ENCODE measurements around the gene BCAP31.
"Not testable (repeated sequence)": the region's sequence is repeated elsewhere in the genome, so short reads cannot be mapped to it uniquely, and the experiment has no call there.

Gene BCAP31

GRCh38 chrX:153692611-153693156 lies 31.5 kb downstream of the BCAP31 start:
- DNase-seq = no peak

DNA sequence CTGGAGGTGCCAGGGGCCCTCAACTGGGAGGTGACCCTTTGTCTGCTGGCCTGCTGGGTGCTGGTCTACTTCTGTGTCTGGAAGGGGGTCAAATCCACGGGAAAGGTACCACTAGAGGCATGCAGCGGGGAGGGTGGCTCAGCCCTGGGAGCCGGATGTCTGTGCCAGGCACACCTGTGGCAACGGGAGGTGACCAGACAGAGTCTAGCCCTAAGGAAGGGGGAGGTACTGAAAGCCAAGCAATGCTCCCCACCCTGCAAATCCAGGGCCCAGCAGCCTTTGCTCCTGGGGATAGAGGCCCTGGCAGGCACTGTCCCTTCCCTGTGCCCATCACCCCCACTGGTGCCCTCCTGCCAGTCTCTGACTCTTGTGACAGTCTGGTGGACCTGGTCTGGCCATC lies 32.2 kb downstream of the BCAP31 start:
- no peak for DNase-seq

DNA sequence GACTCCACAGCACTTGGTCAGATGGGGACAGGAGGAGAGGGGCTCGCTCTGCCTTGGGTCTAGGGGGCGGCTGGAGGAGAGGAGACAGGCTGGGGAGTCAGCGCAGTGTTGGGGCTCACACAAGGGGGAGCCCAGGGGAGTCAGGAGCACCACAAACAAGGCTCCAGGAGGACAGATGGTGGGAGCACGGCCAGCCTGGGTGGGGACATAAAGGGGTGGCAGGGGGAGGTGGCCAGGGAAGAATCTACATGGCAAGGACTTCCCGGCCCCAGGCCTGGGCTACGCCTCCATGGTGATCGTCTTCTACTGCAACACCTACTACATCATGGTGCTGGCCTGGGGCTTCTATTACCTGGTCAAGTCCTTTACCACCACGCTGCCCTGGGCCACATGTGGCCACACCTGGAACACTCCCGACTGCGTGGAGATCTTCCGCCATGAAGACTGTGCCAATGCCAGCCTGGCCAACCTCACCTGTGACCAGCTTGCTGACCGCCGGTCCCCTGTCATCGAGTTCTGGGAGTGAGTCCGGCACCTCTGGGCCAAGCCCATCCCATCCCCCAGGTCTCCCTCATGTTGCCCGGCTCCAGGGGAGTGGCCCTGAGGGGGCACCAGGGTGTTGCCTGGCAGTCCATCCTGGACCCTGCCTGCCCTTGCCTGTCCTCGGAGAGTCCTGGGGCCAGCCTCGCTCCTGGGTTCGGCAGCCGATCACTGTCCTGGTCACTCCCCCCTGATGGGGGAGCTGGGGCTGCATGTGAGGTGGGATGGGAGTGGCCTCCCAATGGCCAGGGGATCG lies 33.0 kb downstream of the BCAP31 start:
- DNase-seq = not testable (repeated sequence)

DNA sequence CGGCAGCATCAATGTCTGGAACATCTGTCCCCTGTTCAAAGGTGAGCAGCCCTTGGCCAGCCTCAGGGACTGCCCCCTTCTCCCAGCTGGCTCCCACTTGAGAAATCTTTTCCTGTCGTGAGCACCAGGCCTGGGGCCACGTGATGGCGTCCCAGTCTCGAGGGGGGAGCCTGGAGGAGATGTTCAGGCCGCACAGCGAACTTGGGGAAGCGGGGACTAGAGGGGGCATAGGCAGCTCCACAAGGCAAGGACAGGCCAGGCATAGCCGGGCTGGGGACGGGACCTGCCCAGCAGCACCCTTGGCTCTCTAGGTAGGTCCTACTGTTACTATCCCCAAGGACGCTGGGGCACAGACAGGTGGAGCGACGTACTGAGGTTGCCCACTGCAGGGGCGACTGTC lies 33.7 kb downstream of the BCAP31 start:
- DNase-seq = no peak

DNA sequence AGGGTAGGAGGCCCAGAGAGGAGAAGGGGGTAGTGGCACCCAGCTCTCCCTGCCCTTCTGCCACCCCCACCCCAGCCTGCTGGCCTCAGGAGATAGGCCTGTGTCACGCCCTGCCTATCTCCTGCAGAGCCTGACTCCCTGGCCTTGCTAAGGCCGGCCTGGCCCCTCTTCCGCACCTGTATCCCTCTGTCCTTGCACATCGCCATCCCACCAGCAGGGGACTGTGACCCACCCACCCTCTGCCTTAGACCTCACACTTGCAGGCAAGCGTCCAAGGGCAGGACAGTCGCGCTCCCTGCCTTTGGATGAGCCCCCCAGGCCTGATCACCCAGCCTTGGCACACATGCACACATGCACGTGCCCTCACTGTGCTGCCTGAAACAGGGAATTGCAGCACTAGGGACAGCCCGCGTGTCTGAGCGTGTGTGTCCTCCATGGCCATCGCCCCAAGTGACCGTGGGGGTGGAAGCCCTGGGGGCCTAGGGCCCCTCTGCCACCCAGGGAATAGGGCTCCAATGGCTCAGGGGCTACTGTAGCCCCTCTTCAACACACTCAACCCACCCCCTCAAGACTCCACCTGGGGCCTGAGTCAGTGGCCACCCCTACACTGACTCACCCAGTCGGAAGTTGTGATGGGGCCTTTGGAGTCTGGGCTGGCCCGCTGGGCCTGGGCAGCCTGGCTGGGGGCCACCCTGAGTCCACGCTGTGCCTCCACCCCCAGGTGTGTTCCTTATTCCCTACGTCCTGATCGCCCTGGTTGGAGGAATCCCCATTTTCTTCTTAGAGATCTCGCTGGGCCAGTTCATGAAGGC lies 34.3 kb downstream of the BCAP31 start:
- DNase-seq = no peak

- DNase-seq = no peak
Observed at GRCh38 chrX:153688911-153689590, 35.1 kb downstream of the BCAP31 start.

DNA sequence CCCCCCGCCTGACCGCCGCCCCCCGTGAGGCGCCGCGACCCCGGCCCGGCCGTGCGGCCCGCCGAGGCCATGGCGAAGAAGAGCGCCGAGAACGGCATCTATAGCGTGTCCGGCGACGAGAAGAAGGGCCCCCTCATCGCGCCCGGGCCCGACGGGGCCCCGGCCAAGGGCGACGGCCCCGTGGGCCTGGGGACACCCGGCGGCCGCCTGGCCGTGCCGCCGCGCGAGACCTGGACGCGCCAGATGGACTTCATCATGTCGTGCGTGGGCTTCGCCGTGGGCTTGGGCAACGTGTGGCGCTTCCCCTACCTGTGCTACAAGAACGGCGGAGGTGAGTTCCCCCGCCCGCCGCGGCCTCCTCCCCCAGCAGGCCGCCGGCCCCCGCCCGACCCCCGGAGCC lies 35.7 kb downstream of the BCAP31 start:
- no peak for DNase-seq

DNA sequence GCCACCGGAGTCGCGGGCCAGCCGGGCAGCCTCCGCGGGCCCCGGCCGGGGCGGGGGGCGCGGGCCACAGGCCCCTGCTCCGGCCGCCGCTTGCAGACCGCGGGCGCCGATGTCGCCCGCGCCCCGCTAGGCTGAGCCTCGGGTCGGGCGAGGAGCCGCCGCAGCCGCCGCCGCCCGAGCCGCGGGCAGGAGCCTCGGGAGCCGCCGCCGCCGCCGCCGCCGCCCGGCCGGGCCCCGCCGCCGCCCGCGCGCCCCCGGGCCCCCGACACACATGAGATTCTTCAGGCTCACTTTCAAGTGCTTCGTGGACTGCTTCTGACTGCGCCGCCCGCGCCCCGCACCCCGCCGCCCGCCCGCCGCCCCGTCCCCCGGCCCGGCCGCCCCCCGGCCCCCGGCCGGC lies 36.1 kb downstream of the BCAP31 start:
- DNase-seq = no peak

GRCh38 chrX:153687121-153688039 lies 36.8 kb downstream of the BCAP31 start, which contains the start of gene SLC6A8:
Gene SLC6A8, plus strand, starts transcription at chrX:153687926. Its CDS starts 649 bp downstream, at chrX:153688575.
- DNase-seq = no peak

DNA sequence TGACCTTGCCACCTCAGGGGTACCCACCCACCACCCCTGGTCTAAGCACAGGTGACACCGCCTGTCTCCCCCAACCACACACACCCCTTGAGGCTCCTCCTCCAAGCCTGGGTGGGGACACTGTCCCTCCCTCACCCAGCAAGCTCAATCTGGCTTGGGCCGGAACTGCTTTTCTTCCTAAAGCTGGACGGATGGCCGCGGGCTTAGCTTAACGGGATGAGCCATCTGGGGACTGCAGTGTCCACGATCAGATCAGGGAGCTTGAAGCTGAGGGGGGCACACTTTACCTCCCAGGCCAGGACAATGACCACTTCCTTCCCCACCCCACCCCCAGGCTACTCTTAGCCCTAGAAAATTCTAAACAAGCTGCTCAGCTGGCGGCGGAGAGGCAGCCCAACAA lies 37.5 kb downstream of the BCAP31 start:
- DNase-seq = no peak

DNA sequence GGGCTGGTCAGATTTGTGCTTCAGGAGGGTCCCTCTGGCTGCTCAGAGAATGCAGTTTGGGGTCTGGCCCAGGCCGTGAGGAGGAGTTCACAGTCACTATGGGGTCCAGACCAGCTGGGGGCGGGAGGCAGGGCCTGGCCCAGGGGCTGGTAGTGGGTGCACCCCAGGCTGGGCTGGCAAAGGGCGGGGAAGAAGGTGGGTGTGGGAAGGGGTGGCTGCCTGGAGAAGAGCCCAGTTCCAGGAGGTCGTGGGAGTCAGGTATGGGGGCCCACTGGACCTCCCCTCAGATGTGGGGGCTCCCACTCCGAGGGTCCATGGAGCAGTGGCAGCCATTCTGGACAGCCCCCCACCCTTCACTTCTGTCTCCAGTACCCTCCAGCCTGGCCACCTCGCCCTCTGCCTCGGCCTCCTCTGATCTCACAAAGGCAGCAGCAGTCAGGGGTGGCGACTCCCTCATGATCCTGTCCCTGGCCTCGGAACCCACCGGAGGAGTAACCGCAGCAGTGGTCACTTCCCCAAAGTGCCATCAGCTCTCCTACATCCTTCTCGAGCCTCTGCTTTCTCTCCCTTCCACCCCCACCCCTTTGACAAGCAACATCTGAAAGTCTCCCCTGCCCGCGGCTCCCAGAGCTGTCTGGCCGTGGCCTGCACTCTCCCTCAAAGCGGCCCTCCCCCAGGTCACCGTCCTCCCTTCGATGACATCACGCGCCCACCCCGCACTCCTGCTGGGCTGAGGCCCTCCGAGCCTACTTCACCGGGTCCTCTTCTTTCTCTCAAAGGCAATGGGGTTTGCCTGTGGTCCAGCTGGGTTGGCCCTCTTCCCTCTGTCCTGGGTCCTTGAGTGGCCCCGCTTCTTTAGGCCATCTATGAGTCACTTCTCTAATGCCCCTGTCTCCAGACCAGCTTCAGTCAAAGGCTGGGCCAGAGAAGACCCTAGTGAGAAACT lies 38.2 kb downstream of the BCAP31 start:
- no peak for DNase-seq

- no peak for DNase-seq
Observed at GRCh38 chrX:153685156-153685536, 39.0 kb downstream of the BCAP31 start.

DNA sequence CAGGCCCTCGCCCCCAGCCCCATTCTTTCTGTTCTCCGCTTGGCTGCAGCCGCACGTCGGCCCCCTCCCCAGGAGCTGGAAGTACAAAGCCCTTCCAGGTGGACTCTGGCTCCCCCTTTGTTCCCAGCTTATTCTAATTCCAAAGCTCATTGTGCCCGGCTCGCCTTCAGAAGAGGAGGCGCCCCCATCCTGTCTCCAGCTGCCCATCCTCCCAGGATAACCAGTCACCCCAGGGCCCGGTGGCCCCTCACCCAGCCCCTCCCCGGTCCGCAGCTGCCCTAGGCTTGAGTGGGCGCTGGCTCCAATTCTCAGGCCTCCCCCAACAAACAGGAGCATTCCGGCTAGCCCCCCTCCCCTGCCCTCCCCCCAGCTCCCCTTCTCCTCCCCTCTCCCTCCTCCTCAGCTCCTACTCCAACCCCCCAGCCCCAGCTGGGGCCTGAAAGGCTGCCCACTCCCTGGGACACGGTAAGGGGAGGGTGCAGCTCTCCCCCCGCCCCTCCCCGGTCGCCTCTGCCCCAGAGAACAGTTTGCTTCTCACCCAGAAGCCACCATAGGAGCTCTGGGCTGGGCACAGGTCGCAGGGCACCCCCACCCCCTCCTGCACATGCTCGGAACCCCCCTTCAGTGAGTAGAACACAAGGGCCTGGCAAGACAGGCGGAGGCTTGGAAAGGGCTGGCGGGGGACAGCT lies 39.6 kb downstream of the BCAP31 start:
- no peak for DNase-seq

DNA sequence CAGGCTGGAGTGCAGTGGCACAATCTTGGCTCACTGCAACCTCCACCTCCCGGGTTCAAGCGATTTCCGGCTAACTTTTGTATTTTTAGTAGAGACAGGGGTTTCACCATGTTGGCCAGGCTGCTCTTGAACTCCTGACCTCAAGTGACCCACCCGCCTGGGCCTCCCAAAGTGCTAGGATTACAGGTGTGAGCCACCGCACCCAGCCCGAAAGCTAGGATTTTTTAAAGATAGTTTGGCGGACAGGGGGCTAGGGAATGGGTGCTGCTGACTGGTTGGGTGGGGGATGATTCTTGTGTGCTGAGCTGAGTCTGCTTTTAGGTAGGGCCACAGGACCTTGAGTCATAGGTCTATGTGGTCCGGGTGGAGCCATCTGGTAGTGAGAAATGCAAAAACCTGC lies 40.7 kb downstream of the BCAP31 start:
- DNase-seq = not testable (repeated sequence)

DNA sequence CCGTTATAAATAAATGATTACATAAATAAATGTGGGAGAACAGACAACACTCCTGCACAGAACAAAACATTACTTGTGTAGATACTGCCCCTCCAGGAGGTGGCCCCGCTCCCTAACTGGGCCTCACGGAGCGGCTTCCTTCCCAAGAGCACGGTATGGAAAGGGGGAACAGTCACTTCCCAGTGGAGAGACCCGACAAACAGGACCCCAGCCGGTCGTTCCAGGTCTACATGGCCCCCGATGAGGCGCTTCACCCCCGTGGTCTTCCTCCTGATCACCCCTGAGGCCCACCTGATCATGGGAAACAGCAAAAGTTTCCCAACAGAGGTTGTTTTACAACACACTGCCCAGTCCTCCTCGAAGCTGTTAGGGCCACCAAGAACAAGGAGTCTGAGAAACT lies 43.0 kb downstream of the BCAP31 start:
- no peak for DNase-seq

DNA sequence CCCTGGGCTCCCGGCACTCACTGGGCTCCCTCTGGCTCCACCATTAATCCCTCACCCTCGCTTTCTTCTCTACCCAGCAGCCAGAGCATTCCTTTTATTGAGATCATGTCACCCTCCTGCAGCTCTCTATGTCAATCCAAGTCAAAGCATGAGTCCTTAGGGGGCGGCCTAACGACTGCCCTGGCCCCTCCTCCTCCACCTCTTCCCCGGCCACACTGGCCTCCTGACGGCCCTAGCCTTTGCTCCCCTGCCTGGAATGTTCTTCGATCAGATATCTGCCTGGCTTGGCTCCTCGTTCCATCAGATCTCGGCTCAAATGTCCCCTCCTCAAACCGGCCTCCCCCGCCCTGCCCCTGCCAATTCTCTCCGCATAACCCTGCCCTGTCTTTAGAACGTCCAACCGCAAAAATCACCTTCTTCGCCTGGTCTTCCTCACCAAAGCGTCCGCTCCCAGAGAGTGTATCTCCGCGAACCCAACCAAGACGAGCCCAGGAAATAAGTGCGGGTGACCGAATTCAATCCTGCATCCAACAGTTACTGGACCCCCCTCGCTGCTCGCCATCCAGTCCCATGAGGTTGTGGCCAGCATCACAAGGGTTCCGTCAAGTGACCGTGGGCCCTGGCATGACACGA lies 49.9 kb downstream of the BCAP31 start:
- DNase-seq = no peak

- no peak for DNase-seq
Observed at GRCh38 chrX:153673428-153674218, 50.6 kb downstream of the BCAP31 start, which contains the start of gene PNCK. Gene PNCK, minus strand, starts transcription at chrX:153673813. Its CDS starts 737 bp downstream, at chrX:153673076.

DNA sequence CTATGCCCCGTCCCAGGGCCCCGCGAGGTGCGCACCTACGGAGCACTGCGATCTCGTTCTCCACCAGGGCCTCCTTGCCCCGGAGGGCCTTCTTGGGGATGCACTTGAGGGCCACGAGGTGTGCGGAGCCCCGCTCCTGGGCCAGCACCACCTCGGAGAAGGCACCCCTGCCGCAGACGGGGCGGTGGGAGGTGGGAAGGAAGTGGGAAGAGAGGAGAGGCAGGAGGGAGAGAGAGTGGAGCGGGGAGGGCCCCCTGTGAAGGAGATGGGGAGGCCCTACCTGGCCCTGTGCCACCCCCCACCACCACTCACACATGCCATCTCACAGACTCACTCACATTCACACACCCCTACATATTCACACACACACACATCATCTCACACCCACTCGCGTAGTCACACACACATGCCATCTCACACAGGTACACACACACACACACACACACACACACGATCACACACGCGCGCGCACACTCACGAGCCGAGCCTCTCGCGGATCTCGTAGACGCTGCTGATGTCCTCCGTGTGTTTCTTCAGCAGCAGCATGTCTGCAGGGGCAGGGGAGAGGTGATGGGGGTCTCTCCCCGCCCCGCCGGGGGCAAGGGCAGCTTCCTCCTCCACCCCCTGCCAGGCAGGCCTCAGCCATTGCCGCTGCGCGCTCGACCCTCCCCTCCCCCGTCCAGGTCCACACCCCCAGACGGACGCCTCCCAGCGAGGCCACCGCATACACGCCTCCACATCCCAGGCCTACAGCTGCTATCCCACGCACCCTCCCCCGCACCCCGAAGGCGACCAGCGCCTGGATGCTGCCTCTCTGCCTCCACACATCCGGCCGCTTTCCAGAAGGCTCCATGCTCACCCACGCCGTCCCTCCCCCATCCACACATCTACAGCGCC lies 51.4 kb downstream of the BCAP31 start:
- no peak for DNase-seq
